Stimulated activated CD4-positive, alpha-beta T cell treated with anti-CD3 and anti-CD28 coated beads, Interleukin-1b, Interleukin-23, amount 100 ng/mL, for 48 hours (primary cell): Measurements from ENCODE around the gene NEDD9.

Source experiments
- DNase-seq: peaks from one replicate; pipeline ENCODE4 v3.0.0-alpha.2; 2020

NEDD9 gene

DNA sequence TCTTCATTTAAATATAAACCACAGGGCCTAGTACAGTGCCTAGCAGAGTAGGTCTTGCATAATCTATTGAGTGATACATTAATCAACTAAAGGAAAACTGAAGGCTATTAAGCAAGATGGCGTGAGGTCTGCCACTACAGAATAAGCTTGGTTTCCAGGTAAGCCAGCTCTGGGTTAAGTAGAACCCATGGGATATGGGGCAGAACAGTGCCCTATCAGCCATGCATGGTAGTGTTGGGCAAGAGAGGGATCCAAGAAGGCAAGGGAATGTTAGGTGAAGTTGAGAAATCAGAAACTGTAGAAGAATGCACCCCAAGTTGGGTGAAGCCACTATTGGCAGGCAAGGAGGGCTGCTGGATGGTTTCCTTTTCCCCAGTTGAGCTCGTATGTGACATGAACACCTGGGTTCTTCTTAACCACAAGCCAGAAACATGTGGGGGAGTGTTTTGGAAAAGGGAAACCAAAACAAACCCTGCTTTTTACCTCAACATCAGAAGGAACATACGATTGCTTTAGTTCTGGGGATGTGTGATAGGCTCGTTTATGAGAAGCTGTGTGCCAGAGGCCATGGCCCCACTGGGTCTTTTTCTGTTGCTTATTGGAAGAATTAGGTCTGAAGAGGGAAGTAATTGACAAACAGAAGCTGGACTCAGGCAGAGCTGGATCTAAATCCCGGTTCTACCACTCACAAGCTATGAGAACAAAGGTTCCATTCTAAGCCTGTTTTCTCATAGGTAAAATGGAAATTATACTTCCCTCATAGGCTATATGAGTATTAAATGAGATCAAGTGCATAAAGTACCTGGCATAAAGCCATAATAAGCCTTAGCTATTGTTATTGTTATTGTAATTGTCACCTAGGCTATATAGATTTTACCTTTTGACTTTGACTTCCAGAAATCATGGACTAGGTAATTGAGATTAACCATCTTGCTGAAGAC lies 33.5 kb downstream of the NEDD9 start:
- DNase-seq: no peak

DNA sequence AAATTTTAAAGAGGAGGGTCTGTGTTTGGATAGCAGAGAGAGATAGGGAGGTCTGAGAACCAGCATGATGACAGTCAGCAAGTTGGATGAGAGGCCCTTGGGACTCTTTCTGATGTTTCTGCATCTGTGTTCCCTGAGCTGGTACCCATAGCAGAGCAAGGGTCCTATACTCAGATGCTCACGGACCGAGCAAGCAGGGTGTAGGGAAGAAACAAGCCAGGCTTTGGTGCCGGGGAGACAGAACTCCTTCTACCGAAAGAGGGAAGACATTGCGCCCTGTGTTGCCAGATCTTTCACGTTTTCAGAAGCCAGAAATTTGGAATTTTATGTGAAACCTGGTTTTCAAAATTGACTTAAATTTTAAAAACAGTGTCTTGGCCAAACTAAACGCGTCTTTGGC lies 34.6 kb downstream of the NEDD9 start:
- DNase-seq: no peak

DNA sequence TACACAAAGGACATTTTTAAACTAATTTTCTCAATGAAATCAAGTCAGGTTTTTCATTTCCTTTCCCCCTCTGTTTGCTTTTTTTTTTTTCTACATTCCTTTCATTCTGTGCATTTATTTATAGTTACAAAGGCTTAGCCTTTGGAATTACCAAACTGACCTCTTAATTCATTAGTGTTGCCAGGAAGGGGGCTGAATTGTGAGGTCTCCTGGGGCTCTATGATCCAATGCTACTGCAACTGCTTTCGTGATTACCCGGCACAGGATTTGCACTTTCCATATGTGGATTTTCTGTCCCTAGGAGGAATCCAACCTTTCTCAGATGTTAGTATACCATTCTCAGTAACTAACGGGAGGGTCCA lies 35.3 kb downstream of the NEDD9 start:
- no peak for DNase-seq

DNA sequence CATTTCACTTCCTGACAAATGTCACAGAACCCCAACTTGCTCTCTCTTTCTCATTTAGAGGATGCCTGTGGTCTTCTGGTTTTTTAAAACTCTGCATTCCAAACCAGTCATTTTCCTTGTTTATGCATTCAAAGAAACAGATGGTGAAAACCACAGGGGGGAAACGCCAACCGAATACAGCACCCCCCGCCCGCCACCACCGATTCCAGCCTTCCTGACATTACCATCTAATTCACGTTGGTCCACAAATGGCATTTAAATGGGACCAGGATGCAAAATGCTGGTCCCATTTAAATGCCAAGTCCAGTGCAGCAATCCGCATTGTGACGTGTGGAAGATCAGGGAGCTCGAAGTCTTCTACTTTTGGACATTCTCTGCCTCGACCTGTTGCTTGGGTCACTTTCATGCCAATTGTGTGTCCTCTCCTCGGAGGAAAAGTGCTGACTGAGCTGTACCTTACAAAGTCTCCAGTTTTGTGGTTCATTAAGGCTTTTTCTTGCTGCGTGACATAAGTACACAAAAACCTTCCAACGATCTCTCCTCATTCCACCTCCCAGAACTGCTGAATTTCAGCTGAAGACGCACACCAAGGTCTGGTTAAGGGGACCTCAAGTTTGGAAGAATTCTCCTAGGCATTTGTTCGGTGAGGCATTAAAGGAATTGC lies 35.8 kb downstream of the NEDD9 start:
- DNase-seq: no peak

DNA sequence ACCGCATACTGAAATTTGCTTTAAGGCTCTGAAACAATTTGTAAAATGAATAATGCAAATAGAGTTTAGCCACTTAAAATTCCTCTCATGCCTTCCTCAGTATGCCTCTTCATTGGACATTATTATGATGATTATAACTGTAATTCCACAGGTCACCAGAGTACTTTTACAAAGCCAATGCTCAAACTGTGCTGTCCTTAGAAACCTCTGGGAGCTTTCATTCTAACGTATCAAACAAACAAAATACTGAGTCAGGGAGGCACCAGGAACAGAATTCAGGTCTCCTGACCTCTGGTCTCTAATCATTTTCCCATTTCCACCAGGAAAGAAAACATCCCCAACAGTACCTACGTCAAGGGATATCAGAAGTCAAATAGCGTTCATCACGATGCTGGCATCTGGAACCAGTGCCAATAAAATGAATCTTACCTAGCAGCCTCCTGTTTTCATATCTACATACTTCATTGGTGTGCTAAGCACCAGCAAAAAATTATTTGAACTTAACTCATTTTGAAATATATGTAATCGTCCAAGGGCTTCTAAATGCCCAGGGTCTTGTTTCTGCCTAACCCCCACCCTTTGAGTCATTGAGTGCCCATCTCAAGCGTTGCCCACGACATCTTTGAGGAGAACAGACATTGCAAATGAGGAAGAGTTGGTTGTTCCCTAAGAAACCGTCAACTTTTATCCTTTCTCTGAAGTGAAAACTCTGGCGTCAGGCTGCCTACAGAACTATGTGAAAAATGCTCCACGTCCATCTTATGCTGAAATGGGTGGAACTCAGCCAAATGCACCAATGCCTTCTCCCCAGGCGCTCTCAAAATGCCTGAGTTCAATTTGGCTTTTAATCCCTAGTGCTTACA lies 37.9 kb downstream of the NEDD9 start:
- no peak for DNase-seq

DNA sequence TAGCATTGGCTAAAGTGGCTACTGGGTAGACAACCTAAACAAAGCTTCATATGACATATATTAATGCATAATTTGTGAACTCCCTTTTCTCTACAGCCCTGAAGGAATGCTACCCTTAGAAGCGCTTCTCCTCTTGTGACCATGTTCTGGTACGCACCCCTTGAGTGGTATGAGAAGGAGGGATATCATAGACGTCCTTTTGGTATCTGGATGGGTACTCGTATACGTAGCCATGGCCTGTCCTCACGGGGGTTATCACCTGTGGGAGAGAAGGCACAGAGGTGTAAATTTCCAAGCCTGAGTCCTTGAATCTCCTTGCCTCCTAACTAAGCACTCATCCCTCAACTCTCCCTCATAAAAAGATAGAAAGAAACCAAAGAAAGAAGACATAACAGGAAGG lies 39.0 kb downstream of the NEDD9 start:
- no peak for DNase-seq

DNA sequence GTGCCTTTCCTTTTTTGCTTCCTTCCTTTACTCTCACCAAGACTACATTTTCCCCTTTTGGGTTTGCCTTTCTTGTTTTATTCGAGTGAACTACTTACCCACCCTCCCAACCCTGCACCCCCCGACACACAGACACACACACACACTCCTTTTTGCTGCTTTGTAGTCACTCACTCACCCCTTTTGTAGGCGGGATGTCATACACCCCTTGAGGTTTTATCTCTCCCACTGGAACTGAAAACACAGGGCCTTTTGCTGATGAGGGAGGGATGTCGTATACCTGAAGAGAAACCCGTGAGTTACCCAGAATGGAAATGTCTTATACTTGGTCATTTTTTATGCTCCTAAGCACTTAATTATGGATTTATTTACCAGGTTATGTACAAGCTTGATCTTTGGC lies 40.3 kb downstream of the NEDD9 start:
- DNase-seq: no peak

DNA sequence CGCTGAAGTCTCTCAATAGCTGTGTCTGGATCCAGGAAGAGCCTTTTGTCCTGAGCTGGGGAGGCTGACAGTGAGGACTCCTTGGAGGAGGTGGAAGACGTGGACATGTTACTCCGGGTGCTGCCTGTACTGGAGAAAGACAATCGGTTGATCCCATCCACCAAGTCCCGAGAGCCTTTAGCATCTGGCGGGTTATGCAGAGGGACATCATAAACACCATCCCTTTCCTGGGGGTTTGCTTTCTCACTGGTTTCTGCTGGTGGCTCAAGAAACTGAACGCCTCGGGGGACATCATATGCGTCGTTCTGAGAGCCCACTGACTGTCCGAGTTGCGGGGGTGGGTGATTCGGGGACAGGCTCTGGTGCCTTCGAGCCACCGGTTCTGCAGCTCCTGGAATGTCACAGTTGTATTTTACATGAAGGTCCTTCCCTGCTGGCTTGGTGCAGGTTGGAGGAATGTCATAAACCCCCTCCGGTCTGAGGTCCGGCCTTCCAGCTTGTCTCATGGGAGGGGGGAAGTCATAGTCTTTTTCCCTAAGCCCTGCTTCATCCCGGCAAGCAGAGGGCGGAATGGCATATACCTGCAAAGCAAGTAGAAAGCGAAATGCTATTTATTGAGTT lies 41.7 kb downstream of the NEDD9 start:
- no peak for DNase-seq

DNA sequence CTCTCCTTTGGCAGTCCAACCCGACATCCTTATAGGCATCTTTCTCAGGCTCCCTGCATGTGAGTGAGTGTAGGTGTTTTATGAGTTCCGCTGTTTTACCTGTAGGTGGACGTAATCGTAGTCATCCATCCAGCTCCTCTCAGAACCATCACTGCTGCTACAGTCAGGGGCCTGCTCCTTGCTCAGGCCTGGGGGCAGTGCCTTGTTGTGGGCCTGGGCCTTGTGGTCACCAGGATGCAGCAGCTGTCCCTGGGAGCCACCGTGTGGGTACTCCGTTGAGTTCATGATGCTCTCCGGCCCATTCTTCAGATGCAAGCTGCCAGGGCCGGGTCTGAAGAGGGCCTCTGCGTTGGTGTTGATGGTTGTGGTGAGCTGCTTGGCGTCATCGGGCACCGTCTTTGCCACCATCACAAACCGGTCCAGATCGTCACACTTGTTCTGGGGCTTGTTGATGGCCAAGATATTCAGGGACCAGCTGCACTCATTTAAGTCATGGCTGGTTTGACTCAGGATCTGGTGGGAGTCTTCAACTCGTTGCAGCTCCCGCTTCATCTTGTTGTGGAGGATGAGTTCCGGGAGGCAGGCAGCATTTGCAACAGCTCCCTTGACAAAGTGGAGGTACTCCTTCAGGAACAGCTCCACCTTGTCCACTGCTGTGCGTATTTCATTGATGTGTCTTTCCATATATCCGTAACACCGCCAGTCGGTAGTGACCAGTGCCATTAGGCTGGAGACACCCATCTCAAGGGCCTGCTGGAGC lies 42.4 kb downstream of the NEDD9 start:
- DNase-seq: no peak

DNA sequence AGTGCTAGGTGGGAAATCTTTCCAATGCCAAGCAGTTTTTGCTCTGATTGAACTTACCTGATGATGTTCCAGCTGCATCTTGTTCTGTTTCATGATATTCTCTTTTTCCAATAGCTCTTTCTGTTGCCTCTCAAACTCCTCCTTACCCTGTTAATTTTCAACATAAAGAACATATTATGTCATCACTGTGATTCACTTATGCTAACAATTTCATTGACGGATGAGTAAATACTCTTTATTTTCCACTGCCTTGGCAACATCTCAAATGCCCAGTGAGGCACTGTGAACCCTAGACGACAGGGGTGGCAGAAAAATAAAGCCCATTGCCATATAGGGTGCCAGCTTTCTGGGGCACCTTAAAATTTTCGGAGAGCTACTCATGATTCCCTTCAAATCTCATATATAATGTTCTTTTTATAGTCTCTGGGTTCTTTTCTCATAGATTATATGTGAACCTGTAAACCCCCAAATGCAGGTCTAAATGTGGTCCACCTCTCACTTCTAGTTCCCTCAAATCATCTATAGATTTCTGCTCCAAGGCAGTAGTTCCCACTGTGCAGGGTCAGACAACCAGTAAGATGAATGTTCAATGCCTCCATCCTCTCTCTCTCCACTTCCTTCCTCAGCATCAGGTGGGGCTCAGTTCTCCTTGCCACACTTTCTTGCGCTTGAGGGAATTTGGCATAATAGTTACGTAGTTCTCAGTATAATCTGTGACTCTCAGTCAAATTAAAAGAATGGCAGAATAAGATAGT lies 44.1 kb downstream of the NEDD9 start:
- DNase-seq: no peak

DNA sequence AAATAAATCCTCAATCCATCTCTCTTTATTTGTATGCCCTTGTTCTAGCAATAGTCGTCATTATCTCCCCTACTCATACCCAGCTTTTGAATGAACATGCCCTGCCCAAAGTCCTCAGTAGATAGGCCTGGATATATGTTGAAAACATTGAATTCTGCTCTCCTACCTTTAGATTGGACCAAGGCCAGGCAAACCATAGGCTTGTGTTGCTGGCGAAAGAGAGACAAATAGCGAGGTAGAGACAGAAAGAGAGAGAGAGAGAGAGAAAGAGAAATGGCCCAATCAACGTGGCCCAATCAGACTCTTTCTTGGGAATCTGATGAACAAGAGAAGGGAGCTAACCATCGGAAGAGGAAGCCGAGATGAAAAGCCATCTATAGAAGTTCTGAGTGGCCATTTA lies 45.2 kb downstream of the NEDD9 start:
- no peak for DNase-seq

DNA sequence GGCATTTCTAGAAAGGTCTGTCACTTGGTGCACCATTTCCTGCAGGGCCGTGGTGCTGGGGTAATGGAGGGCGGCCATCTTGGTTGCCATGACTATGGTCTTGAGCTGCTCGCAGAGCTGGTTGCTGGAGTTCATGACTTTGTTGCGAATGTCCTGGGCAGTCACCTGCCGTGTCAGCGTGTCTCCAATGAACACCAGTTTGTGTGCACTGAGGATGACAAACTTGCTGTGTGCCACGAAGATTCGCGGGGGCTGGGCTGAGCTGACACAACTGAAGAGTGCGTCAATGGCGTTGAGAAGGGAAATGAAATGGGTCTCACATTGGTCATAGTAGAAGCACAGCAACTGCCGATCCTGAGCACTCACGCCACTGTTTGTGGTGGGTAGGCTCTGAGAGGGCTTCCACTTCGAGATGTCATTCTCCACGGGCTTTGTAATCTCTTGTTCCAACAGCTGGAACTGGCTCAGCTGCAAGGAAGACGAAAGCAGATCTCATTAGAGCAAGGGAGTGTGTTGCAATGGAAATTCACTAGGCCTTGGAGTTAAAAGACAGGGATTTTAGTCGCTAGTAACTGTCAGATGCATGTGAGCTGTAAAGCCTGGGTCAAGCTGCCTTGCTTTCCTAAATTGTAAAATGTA lies 47.1 kb downstream of the NEDD9 start:
- DNase-seq: no peak

DNA sequence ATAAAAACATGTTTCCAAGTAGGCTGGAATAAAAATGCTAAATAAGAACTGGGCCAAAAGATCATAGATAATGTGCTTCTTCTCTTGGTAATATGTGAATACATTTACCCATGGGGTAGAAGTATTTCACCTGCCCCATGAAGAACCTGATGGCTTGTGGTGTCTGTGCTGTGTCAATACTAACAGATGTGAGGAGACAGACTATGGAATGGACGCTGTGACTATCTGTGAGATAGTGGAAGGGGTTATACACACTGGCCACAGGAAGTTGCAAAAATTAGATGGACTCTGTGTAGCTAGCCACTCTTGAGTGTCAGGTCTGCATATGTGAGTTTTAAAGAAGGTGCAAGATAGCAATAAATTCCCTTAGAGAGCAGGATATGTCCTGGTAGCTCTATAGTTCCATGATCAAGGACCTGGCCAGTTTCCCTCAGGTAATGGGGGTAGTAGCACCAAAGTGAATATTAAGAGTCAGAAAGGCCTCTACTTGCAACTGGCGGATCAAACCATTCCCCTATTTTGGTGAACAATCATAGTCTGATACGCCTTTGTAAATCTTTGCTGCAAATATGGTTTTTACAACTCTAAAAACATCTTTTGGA lies 48.6 kb downstream of the NEDD9 start:
- DNase-seq: no peak

DNA sequence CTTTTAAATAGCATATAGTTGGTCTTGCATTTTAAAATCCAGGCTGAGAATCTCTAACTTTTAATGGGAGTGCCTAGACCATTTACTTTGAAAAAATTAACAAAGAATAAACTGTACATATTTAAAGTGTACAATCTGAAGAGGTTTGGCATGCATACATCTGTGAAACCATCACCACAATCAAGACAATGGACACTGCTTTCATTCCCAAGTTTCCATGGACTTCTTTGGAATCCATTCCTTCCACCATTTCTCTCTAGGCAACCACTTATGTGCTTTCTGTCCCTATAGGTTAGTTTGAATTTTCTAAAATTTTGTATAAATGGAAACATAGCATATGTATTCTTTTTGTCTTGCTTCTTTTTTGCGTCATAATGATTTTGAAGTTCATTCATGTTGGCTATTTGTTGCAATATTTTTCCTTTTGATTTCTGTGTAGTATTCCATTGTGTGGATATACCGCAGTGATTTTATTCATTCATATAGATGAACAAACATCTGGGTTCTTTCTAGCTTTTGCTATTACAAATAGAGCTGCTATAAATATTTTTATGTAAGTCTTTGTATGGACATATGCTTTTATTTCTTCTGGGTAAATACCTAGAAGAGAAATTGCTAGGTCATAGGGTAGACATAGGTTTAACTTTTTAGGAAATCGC lies 50.9 kb downstream of the NEDD9 start:
- DNase-seq: no peak

DNA sequence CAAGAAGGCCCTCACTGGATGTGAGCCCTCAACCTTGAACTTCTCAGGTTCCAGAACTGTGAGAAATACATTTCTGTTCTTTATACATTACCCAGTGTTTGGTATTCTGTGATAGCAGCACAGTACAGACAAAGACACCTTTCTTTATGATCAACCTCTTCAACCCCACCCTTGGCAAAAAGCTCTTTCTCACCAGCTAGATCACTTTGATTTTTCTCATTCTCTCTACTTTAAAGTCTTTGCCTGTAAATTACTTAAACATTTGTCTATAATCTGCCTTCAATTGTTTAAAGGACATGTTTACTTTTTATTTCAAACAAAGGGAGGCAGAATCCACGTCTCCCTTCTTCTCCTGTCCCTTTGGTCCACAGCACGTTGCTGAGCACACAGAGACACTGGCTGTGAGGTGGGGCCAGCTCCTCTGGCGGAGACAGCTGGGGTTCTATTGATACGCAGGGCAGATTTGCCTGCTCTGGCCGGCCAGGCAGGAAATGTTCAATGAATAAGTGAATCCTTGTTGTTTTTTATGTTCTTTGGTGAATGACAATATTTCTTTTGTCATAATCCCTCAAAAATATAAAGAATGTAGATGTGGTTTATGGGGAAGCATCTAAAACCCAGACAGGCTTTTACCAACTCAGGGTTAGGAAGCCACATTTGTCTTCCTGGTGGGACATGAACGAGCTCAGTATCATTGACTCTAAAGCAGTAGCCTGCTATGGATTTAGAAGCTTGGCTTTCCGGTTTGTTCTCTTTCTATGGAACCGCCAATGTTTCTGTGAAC lies 52.9 kb downstream of the NEDD9 start:
- DNase-seq: no peak

DNA sequence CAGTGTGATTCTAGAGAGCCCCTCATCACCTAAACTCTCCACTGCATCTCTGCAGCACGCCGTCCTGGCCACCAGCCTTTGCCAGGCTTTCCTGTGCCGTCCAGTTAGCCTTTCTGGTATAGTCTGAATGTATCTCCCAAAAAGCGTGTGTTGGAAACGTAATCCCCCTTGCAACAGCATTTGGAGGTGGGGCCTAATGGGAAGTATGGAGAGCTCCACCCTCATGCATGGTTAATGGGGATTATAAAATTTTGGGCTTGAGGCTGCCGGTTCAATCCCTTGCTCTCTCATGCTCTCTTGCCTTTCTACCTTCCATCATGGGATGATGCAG lies 53.4 kb downstream of the NEDD9 start:
- DNase-seq: no peak

DNA sequence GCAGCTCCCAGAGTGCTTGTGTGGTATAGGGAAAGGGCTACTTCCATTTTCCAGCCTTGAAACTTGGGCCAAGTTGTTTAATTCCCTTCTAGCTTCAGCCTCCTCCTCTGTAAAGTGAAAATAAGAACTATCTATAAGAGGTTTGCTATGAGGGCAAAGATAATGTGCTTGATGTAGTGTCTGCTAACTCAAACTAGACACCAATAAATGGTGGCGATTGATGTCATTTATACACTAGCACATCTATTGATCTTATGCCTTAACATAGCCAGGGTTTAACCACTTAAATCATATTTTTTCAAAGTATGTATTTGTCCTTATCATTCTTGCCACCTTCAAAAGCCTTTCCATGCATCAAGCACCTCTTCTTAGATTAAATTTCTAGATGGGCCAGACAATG lies 55.2 kb downstream of the NEDD9 start:
- no peak for DNase-seq

DNA sequence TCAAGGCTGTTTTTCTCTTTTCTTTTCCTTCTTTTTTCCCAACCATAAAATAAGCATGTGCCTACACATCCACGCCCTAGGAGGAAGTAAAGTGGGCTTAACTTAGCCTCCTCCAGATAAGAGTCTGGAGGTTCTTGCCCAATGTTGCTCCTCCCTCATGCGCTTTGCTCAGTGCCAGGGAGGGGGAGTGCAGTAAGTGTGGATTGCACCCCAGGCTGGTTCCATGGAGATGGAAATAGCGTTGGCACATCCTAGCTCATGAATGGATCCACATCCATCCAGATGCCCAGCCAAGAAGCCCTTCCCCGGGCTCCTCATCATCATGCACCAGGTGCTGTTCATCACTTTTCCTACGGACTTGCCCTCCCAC lies 58.2 kb downstream of the NEDD9 start:
- DNase-seq: no peak
